Heart right ventricle (tissue), 16 donors: ENCODE measurements around the gene P2RX7. TPM values are rescaled to one million over a fixed set of nuclear protein-coding genes. Genes with fewer than 3 reads are reported as not detected.

Source experiments
- ATAC-seq, 8 donors: fragments of 200-7000 bp; cut with Tn5 transposase; one replicate each; pipeline ENCODE4 v1.9.1; 2020; ENCODE audit warnings: mild to moderate bottlenecking in 8 of 8, moderate library complexity in 8 of 8, moderate number of reproducible peaks in 1 of 8
- DNase-seq, 2 donors: peaks; one replicate each; pipeline ENCODE4 v3.0.0-alpha.2; 2020
- H3K27ac ChIP-seq, 10 donors: fragments of 200-600 bp; sonication (generic) in 2 of 10; one replicate each; pipeline versions ENCODE4 v1.5.0 to v1.8.0; 2020 to 2022; ENCODE audit warnings: mild to moderate bottlenecking in 3 of 10
- H3K27me3 ChIP-seq, 7 donors: fragments of 200-600 bp; one replicate each; pipeline ENCODE4 v1.8.0; 2021 to 2022; ENCODE audit warnings: mild to moderate bottlenecking in 2 of 7
- H3K36me3 ChIP-seq, 9 donors: fragments of 200-600 bp; sonication (generic) in 1 of 9; one replicate each; pipeline versions ENCODE4 v1.5.0 to v1.8.0; 2020 to 2022; ENCODE audit warnings: mild to moderate bottlenecking in 2 of 9
- H3K4me1 ChIP-seq, 9 donors: fragments of 200-600 bp; sonication (generic) in 1 of 9; one replicate each; pipeline versions ENCODE4 v1.5.0 to v1.8.0; 2020 to 2022; ENCODE audit warnings: mild to moderate bottlenecking in 4 of 9
- H3K4me3 ChIP-seq, 10 donors: fragments of 200-600 bp; sonication (generic) in 2 of 10; one replicate each; pipeline versions ENCODE4 v1.5.0 to v1.8.0; 2020 to 2022; ENCODE audit warnings: mild to moderate bottlenecking in 7 of 10, moderate library complexity in 2 of 10
- H3K9me3 ChIP-seq, 11 donors: fragments of 200-600 bp in 10 of 11; sonication (generic) in 2 of 11; one replicate each; pipeline versions ENCODE4 v1.5.0 to v1.8.0; 2013 to 2022; ENCODE audit warnings: mild to moderate bottlenecking in 2 of 11, control low read depth in 1 of 11, moderate library complexity in 1 of 11
- WGBS, 2 donors: extraction: QIAGEN DNeasy Blood & Tissue Kit; methylation state at CpG; one replicate each; pipeline ENCODE4 v1.1.7; 2013; ENCODE audit warnings: inconsistent platforms in 1 of 2; 5-methylcytosine and 5-hydroxymethylcytosine counted together
- intact Hi-C, 10 donors: fragments of 100-400 bp; cut with DNase I; formaldehyde crosslinking; loops; one replicate each; pipeline versions ENCODE4 v1.11.1 to v1.14.2; 2022
- long read RNA-seq, 3 donors: library from polyadenylated mRNA; unstranded; transcript quantifications; one replicate each; pipeline ENCODE4 v2.0.0, GENCODE V29; 2020 to 2021
- polyA plus RNA-seq, 2 donors: library from polyadenylated mRNA; stranded (reverse); fragments of 200-250 nt; gene quantifications; one replicate each; pipeline ENCODE4 v1.2.3, GENCODE V29; 2013
- total RNA-seq, 10 donors: library from RNA; stranded (reverse); fragmentation: NEBNext Ultra II Directional in 3 of 10; extraction: Animal tissue kit (Norgen Biotek cat#: 25700) in 3 of 10; gene quantifications; one replicate each; pipeline versions ENCODE4 v1.2.1 to v1.2.4, GENCODE V29; 2021 to 2023
- TF ChIP-seq, protein P1 (sequence below), 9 donors: fragments of 200-600 bp; sonication (generic) in 2 of 9; IDR thresholded peaks; one replicate each; pipeline versions ENCODE4 v1.5.0 to v1.8.0; 2021 to 2022; ENCODE audit warnings: antibody characterized with exemption in 9 of 9, mild to moderate bottlenecking in 5 of 9, moderate library complexity in 1 of 9
- donor health status: Arrhythmogenic right ventricular cardiomyopathy.
- donor health status: ischemic (EF 13 %, LVEDD 7.1; RV severe dilation, severe dysfunction).
- donor health status: healthy with polysubstance abuse.
- donor health status: DM: no; HTN: yes; CAD: no.
- donor health status: DM: no; HTN: no; CAD: no.
- donor health status: ischemic (EF 25% LVEDD 6.9; RV normal size, moderate dysfunction).
- donor health status: ischemic (EF 25% LVEDD 5.7; RV mildly dilated, moderate dysfunction).
- donor health status: healthy.
- donor health status: DM: yes; HTN: yes; CAD: no.
- donor health status: Ischemic cardiomyopathy.
- donor health status: ischemic (EF 35%, LVEDD 5.7; RV mildly dilated, moderate dysfunction).
- donor health status: nonischemic (EF 11% LVEDD 7.7; RV severe dilation, severe dysfunction).
- donor health status: DM: yes; HTN: yes; CAD: no.
- donor health status: PGD.
- donor health status: ischemic (EF 29% LVEDD 5.4; RV normal size, mild dysfunction).
- donor health status: nonischemic (EF 23%, LVEDD 6.1; RV moderate dilation, normal function).

Gene P2RX7
- 1 to 10 TPM in 9 of 10 donors, under 1 TPM in 1; 0.52 to 7.0 (median 1.6) TPM for total RNA-seq
- 1 to 10 TPM in 1 of 2 donors, under 1 TPM in 1; 0.25 to 3.2 TPM for polyA plus RNA-seq
- long read RNA-seq, donor 1: 0 reads
- long read RNA-seq, donor 2, partial matches to known transcripts: 1 of 2 reads
- long read RNA-seq, donor 2, other reads (novel, unspliced or antisense): 1 of 2 reads
- long read RNA-seq, donor 3: 0 reads

DNA sequence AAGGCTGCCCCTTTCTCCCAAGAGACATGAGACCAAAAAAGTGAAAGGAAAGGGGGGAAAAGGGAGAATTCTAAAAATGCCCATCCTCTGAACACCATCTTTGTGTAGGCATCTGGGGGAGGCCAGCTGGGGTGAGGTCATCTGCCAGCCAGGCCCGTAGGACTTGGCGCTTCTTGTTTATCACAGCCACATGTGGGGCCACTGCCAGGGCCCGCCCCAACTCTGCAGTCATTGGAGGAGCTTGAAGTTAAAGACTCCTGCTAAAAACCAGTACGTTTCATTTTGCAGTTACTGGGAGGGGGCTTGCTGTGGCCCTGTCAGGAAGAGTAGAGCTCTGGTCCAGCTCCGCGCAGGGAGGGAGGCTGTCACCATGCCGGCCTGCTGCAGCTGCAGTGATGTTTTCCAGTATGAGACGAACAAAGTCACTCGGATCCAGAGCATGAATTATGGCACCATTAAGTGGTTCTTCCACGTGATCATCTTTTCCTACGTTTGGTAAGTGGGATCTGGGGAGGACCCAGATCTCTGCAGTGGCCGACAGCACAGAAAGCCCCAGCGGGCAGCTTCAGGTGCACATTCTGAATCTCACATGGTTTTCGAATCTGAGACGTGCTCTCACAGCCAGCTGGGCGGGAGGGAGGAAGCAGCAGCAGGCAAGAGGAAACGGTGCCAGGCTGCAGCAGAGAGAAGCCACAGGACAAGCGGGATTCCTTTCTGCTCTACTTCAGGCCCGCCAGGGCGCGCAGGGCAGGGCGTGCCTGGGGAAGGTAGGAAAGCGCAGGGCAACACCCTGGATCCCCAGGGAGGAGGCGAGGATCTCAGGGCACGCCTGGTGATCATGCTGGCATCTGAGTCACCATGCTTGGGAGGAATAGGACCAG lies at the start of gene P2RX7:
P2RX7 (plus strand) TSS at position 276 of the 881 bp plus-strand sequence; CDS start at position 371, 95 bp downstream.
- 4 to 5% methylated on average over 25 of the region's 25 CpGs for WGBS, 2 donors

DNA sequence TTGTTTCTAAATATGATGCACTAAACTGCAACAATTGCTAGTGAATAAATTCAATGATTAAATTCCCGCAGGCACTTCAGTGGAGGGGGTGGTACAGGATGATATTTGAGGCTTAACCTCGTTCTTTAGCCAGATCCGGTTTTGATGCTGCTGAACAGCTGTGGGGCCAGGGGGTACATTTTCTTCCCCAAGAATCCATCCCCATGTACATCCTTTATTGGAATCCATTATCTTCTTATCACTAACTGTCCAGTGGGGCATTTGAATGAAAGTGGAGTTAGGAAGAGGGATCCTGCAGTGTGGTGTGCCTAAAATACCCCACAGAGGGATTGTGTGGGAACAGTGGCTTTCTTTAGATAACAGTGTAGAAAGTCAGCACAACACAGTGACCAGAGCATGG lies 48.4 kb upstream of the P2RX7 start:
- H3K9me3 ChIP-seq: no peaks in the 10 kb centered on the region
- no peaks in the 10 kb centered on the region for H3K36me3 ChIP-seq
- peaks cover 0 to 17% (median 8%) of the 10 kb centered on the region in 9 donors for H3K4me1 ChIP-seq
- intact Hi-C loops: no loop called here
- TF ChIP-seq, protein P1, sequence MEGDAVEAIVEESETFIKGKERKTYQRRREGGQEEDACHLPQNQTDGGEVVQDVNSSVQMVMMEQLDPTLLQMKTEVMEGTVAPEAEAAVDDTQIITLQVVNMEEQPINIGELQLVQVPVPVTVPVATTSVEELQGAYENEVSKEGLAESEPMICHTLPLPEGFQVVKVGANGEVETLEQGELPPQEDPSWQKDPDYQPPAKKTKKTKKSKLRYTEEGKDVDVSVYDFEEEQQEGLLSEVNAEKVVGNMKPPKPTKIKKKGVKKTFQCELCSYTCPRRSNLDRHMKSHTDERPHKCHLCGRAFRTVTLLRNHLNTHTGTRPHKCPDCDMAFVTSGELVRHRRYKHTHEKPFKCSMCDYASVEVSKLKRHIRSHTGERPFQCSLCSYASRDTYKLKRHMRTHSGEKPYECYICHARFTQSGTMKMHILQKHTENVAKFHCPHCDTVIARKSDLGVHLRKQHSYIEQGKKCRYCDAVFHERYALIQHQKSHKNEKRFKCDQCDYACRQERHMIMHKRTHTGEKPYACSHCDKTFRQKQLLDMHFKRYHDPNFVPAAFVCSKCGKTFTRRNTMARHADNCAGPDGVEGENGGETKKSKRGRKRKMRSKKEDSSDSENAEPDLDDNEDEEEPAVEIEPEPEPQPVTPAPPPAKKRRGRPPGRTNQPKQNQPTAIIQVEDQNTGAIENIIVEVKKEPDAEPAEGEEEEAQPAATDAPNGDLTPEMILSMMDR (IDR thresholded peaks at IDR 0.05): no peak
- no peak overlapping the region for H3K4me3 ChIP-seq
- no peaks in the 10 kb centered on the region for H3K27me3 ChIP-seq
- 81 to 90% methylated on average over 3 of the region's 3 CpGs for WGBS, 2 donors
- ATAC-seq (no peak), DNase-seq (no peak)
- H3K27ac ChIP-seq: no peak overlapping the region

More for the DNA sequence above, at the start of gene P2RX7:
- ATAC-seq (peak; percentile 62 to 87 (median 74)), DNase-seq (peak; percentile 73 to 76)
- no peaks in the 10 kb centered on the region for H3K9me3 ChIP-seq
- intact Hi-C loops: loop anchor here in 3 of 10 donors (5.0 to 10.0 kb wide), 2 partner anchors 72 to 79 kb away; partner anchors contain the start of gene P2RX4 (in 1 of the 3)
- H3K36me3 ChIP-seq: no peaks in the 10 kb centered on the region
- peaks cover 2 to 52% (median 34%) of the 10 kb centered on the region in 9 donors for H3K4me1 ChIP-seq
- H3K27ac ChIP-seq: peak within 1 kb of the TSS; percentile 17 to 82 (median 61)
- TF ChIP-seq, protein P1 (IDR thresholded peaks at IDR 0.05): peak in 1 of 9 donors; percentile 6
- no peaks in the 10 kb centered on the region for H3K27me3 ChIP-seq
- peak within 1 kb of the TSS in 9 of 10 donors; percentile 31 to 62 (median 54) for H3K4me3 ChIP-seq

DNA sequence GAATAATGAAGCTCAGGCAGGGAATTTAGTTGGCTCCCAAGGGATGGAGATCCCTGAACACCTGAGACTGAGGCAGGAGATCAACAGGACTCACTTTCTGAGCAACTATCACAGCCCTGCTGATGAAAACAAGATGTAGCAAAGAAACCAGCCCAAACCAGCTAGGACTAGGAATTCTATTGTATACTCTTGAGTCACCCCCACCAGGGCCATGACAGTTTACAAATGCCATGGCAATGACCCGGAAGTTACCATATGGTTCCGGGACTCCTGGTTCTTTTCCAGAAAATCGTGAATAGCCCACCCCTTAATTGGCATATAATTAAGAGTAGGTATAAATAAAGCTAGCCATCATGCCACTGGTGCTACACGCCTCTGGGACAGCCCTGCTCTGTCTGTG lies 47.6 kb upstream of the P2RX7 start:
- Histone ChIP-seq H3K4me3 (no peak overlapping the region), H3K27ac (no peak overlapping the region), H3K27me3 (no peaks in the 10 kb centered on the region), H3K4me1 (peaks cover 0 to 24% (median 8%) of the 10 kb centered on the region in 9 donors), H3K9me3 (no peaks in the 10 kb centered on the region), H3K36me3 (no peaks in the 10 kb centered on the region)
- DNase-seq (no peak), ATAC-seq (no peak)
- WGBS, 2 donors: 90 to 94% methylated on average over 4 of the region's 4 CpGs
- intact Hi-C loops: no loop called here
- TF ChIP-seq, protein P1 (IDR thresholded peaks at IDR 0.05): no peak

DNA sequence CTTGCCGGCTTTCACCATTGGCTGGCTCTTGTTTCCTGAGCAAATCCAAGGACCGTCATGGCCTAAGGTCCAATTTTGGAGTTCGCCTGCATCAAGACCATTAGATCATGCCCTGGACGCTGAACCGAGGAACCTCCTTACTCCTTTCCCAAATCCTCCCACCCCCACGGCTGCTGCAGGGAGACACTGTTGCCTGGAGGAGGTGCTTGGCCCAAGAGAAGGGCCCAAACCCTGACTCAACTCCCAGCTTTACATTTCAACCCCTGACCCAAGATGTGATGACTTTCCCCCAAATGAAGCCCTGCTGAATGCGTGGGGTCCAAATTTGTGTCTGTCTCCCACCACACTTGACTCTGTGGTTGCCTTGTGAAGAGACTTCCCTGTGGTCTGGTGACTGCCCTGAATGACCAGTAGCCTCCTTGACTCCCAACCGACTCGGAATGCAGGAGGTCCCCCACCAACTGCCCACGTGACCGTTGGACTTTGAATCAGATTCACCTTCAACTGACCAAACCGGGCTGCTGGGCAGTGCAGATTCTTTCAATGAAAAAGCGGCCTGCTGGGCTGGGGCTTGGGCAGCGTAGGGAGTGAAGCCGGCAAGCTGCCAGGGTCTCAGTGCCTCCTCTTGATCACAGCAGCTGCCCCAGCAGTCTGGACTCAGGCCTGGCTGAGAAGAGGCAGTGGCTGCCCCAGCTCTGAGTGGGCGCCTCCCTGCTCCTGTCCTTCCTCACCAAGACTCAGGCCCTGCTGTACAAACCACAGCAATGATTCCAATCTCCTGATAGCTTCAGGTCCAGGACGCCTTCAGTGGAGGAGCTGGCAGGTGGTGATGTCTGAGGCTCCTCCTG lies 46.9 kb upstream of the P2RX7 start:
- TF ChIP-seq, protein P1 (IDR thresholded peaks at IDR 0.05): no peak
- ATAC-seq: no peak

More for the DNA sequence above, 46.9 kb upstream of the P2RX7 start:
- H3K9me3 ChIP-seq: no peaks in the 10 kb centered on the region
- no peaks in the 10 kb centered on the region for H3K36me3 ChIP-seq
- H3K4me3 ChIP-seq: no peak overlapping the region
- H3K27me3 ChIP-seq: no peaks in the 10 kb centered on the region
- WGBS, 2 donors: 91 to 93% methylated on average over 17 of the region's 17 CpGs
- peaks cover 0 to 29% (median 8%) of the 10 kb centered on the region in 9 donors for H3K4me1 ChIP-seq
- H3K27ac ChIP-seq: no peak overlapping the region
- no peak for DNase-seq
- intact Hi-C loops: no loop called here
